K562 (cell line): ENCODE results near the gene LYPD6B. TPM values are rescaled to one million over a fixed set of nuclear protein-coding genes. Genes with fewer than 3 reads are reported as not detected.

ENCODE experiments used
- ATAC-seq: fragments of 200-7000 bp; cut with Tn5 transposase; 3 replicates; pipeline ENCODE4 v1.9.1; 2020; ENCODE audit warnings: moderate library complexity
- BruUV-seq: library from RNA; stranded (reverse); fragments of 400-500 nt; replicated peaks from 2 replicates; lab custom pipeline; 2021; lab: Mats Ljungman, UMichigan
- CTCF ChIA-PET: fragments of 300-600 bp; formaldehyde crosslinking; extraction: SDS; loops from one replicate; lab custom pipeline; 2021; ENCODE audit warnings: low intra/inter-chr PET ratio; lab: Yijun Ruan, JAX
- POLR2A ChIA-PET: fragments of 300-600, 350-650 bp; sonication (Branson Sonifier 250); formaldehyde crosslinking; extraction: SDS; loops from one replicate; lab custom pipeline; 2021; ENCODE audit warnings: antibody characterized with exemption, inconsistent platforms; lab: Yijun Ruan, JAX
- DNase-seq, 4 experiments: peaks; one replicate each; pipeline versions ENCODE4 v3.0.0 to v3.0.0-alpha.2; 2011 to 2018; ENCODE audit warnings: low spot score in 3 of 4, mixed read lengths in 3 of 4; ENCODE audit errors: extremely low read depth in 1 of 4
- FAIRE-seq: peaks from 2 replicates; lab custom pipeline; 2011; peaks lifted over from hg19 to GRCh38; lab: Jason Lieb, UNC
- H2AFZ ChIP-seq: 2 replicates; pipeline ENCODE4 v1.6.0; 2011; ENCODE audit warnings: low read depth, low read length, control low read depth, inconsistent platforms
- H3K27ac ChIP-seq: fragments of 200-600 bp; 3 replicates; pipeline ENCODE4 v1.8.0; 2011; ENCODE audit warnings: low read depth, mild to moderate bottlenecking, control low read depth, inconsistent platforms, low read length, moderate library complexity, mixed read lengths; ENCODE audit errors: extremely low read depth
- H3K27me3 ChIP-seq, 2 experiments: fragments of 300-600 bp in 1 of 2; 2 replicates in 1 of 2; 3 replicates in 1 of 2; pipeline versions ENCODE4 v1.6.0 to v1.8.0; 2011; ENCODE audit warnings: inconsistent platforms in 2 of 2, low read length in 2 of 2, mild to moderate bottlenecking in 1 of 2, mixed read lengths in 1 of 2, moderate library complexity in 1 of 2; ENCODE audit not compliant: control insufficient read depth in 2 of 2, insufficient read depth in 2 of 2
- H3K36me3 ChIP-seq: fragments of 300-600 bp; 3 replicates; pipeline ENCODE4 v1.8.0; 2011; ENCODE audit warnings: mild to moderate bottlenecking, low read length, inconsistent platforms; ENCODE audit not compliant: control insufficient read depth, insufficient read depth
- H3K4me1 ChIP-seq, 2 experiments: fragments of 200-600 bp in 1 of 2; replicated peaks in 1 of 2; 2 replicates in 1 of 2; 3 replicates in 1 of 2; pipeline versions ENCODE4 v1.5.1 to v1.8.0; 2011; ENCODE audit warnings: inconsistent platforms in 2 of 2, low read length in 2 of 2, mild to moderate bottlenecking in 1 of 2, mixed read lengths in 1 of 2, moderate library complexity in 1 of 2; ENCODE audit not compliant: control insufficient read depth in 2 of 2, insufficient read depth in 2 of 2
- H3K4me2 ChIP-seq: 2 replicates; pipeline ENCODE4 v1.6.1; 2011; ENCODE audit warnings: low read length, control low read depth, inconsistent platforms, mixed read lengths; ENCODE audit not compliant: insufficient read depth
- H3K4me3 ChIP-seq: fragments of 200-600 bp; sonication (generic), shearing (Covaris generic); 2 replicates; pipeline ENCODE4 v1.5.1; 2016; ENCODE audit warnings: control low read depth, inconsistent platforms
- H3K79me2 ChIP-seq: fragments of 200-600 bp; 3 replicates; pipeline ENCODE4 v1.8.0; 2011; ENCODE audit warnings: low read length, inconsistent platforms; ENCODE audit not compliant: control insufficient read depth, insufficient read depth
- H3K9ac ChIP-seq, 2 experiments: 2 replicates each; pipeline versions ENCODE4 v1.6.0 to v1.6.1; 2011; ENCODE audit warnings: low read depth in 2 of 2, low read length in 2 of 2, control low read depth in 1 of 2, inconsistent platforms in 1 of 2, mild to moderate bottlenecking in 1 of 2, mixed read lengths in 1 of 2; ENCODE audit not compliant: insufficient read depth in 1 of 2
- H3K9me1 ChIP-seq: one replicate; pipeline ENCODE4 v1.6.0; 2011; ENCODE audit warnings: inconsistent platforms, mild to moderate bottlenecking, low read length, moderate library complexity; ENCODE audit not compliant: control insufficient read depth, insufficient read depth
- H3K9me3 ChIP-seq: replicated peaks from 2 replicates; pipeline ENCODE4 v1.5.1; 2011; ENCODE audit warnings: low read depth, low read length, inconsistent platforms; ENCODE audit not compliant: control insufficient read depth, insufficient read depth
- H4K20me1 ChIP-seq: replicated peaks from 2 replicates; pipeline ENCODE4 v1.6.1; 2011; ENCODE audit warnings: low read length, inconsistent platforms, mixed read lengths; ENCODE audit not compliant: control insufficient read depth, insufficient read depth
- ELF1 ChIP-seq: fragments of 200-800 bp; sonication (Bioruptor generic); IDR thresholded peaks from 2 replicates; pipeline ENCODE4 v1.6.1; 2016; ENCODE audit warnings: missing genetic modification characterization, missing compliant biosample characterization
- ILK ChIP-seq: fragments of 450-650 bp; IDR thresholded peaks from 2 replicates; pipeline ENCODE4 v1.6.1; 2016; ENCODE audit warnings: missing genetic modification characterization, low read depth, mild to moderate bottlenecking, missing compliant biosample characterization, moderate library complexity, borderline replicate concordance
- MTA2 ChIP-seq: fragments of 450-650 bp; IDR thresholded peaks from 2 replicates; pipeline ENCODE4 v1.6.1; 2016; ENCODE audit warnings: low read depth
- NCOA6 ChIP-seq: fragments of 450-650 bp; IDR thresholded peaks from 2 replicates; pipeline ENCODE4 v1.6.1; 2017; ENCODE audit warnings: mild to moderate bottlenecking
- NFE2L1 ChIP-seq: fragments of 450-650 bp; IDR thresholded peaks from 2 replicates; pipeline ENCODE4 v1.6.1; 2016; ENCODE audit warnings: missing genetic modification characterization, low read depth, mild to moderate bottlenecking, missing compliant biosample characterization, moderate library complexity, borderline replicate concordance
- SMAD4 ChIP-seq: fragments of 250-450 bp; sonication (Bioruptor Pico); conservative IDR thresholded peaks from 2 replicates; pipeline ENCODE4 v1.8.0; 2021; ENCODE audit warnings: inconsistent platforms, mild to moderate bottlenecking, moderate library complexity
- SMARCA4 ChIP-seq: fragments of 450-650 bp; IDR thresholded peaks from 2 replicates; pipeline ENCODE4 v1.6.1; 2016
- SOX6 ChIP-seq: fragments of 450-650 bp; IDR thresholded peaks from 2 replicates; pipeline ENCODE4 v1.6.1; 2014; ENCODE audit warnings: mild to moderate bottlenecking
- ZNF23 ChIP-seq: fragments of 250-450 bp; sonication (Bioruptor Pico); IDR thresholded peaks from 2 replicates; pipeline ENCODE4 v1.4.0; 2020; ENCODE audit warnings: mild to moderate bottlenecking
- ZNF444 ChIP-seq: fragments of 250-450 bp; sonication (Bioruptor Pico); IDR thresholded peaks from 2 replicates; pipeline ENCODE4 v1.4.0; 2020; ENCODE audit warnings: mild to moderate bottlenecking, moderate library complexity
- ZNF717 ChIP-seq: fragments of 250-450 bp; sonication (Bioruptor Pico); IDR thresholded peaks from 2 replicates; pipeline ENCODE4 v1.5.0; 2021
- WGBS: fragments of 100-300 bp; shearing (Covaris generic); methylation state at CpG from one replicate; pipeline ENCODE4 v1.1.6; 2016; ENCODE audit warnings: low coverage, mixed read lengths; ENCODE audit not compliant: insufficient coverage; ENCODE audit errors: missing lambda C conversion rate; 5-methylcytosine and 5-hydroxymethylcytosine counted together
- in situ Hi-C: fragments of 300-500 bp; cut with MboI; formaldehyde crosslinking; loops from 4 replicates; pipeline ENCODE4 v1.15.0; 2018; ENCODE audit warnings: inconsistent platforms, mixed read lengths
- intact Hi-C: fragments of 100-400 bp; cut with micrococcal nuclease; formaldehyde crosslinking; loops from 2 replicates; pipeline ENCODE4 v1.14.2; 2022
- polyA plus RNA-seq, 8 experiments: library from polyadenylated mRNA; depleted of rRNA in 4 of 8; stranded (reverse) in 5 of 8; unstranded in 3 of 8; fragments of >200 nt; fragmentation: Nextera tagmentation in 2 of 8; fragmentation: Illumina TruSeq in 1 of 8; extraction: Ambion mirVana in 2 of 8; extraction: Trizol in 1 of 8; gene quantifications; 2 replicates each; pipeline versions ENCODE4 v1.2.1 to v1.2.3, GENCODE V29; 2011 to 2014; ENCODE audit warnings: inconsistent platforms in 1 of 8, missing spikeins in 1 of 8
- total RNA-seq, 7 experiments: library from RNA; depleted of rRNA in 6 of 7; stranded (reverse); fragments of >200 nt in 6 of 7; fragmentation: Illumina TruSeq in 2 of 7; extraction: Trizol in 2 of 7; gene quantifications; 2 replicates each; pipeline versions ENCODE4 v1.2.1 to v1.2.3, GENCODE V29; 2011 to 2021; ENCODE audit warnings: low replicate concordance in 1 of 7
- TF ChIP-seq, protein P1 (sequence below): fragments of 250-450 bp; sonication (Bioruptor Pico); IDR thresholded peaks from 2 replicates; pipeline ENCODE4 v1.8.0; 2022; ENCODE audit warnings: inconsistent platforms, mild to moderate bottlenecking, moderate library complexity, borderline replicate concordance
- TF ChIP-seq, protein P2 (sequence below): fragments of 450-650 bp; IDR thresholded peaks from 2 replicates; pipeline ENCODE4 v1.6.1; 2016; ENCODE audit warnings: borderline replicate concordance

LYPD6B gene
- total and polyA plus RNA-seq, 9 of the 15 experiments (the other 6 are each of a cell fraction or from before 2014, with no cell fraction given): not detected

GRCh38 chr2:149175956-149176355 is 137.5 kb downstream of the LYPD6B start:
- no peaks in the 10 kb centered on the region for H4K20me1 ChIP-seq
- FAIRE-seq: no peak
- WGBS: 16% methylated on average over 2 of the region's 2 CpGs
- H3K27me3 ChIP-seq: no peaks in the 10 kb centered on the region
- H3K9me1 ChIP-seq: no peaks in the 10 kb centered on the region
- POLR2A ChIA-PET: interaction anchor here (1.2 kb wide), 1 partner anchor 12 kb away, joined by 3 read pairs; no protein-coding TSS in a partner anchor
- no peaks in the 10 kb centered on the region for H3K36me3 ChIP-seq
- H2AFZ ChIP-seq: no peak overlapping the region
- no peak overlapping the region for H3K9ac ChIP-seq
- ATAC-seq: no peak
- CTCF ChIA-PET: no interaction called here
- TF ChIP-seq MTA2 (no peak), ZNF23 (CRISPR knock-in tag) (no peak), SOX6 (no peak), ZNF444 (no peak), SMARCA4 (no peak), NFE2L1 (tag) (no peak), ZNF717 (no peak), NCOA6 (no peak), ELF1 (tag) (no peak), SMAD4 (CRISPR knock-in tag) (no peak), ILK (tag) (no peak)
- TF ChIP-seq, protein P1, sequence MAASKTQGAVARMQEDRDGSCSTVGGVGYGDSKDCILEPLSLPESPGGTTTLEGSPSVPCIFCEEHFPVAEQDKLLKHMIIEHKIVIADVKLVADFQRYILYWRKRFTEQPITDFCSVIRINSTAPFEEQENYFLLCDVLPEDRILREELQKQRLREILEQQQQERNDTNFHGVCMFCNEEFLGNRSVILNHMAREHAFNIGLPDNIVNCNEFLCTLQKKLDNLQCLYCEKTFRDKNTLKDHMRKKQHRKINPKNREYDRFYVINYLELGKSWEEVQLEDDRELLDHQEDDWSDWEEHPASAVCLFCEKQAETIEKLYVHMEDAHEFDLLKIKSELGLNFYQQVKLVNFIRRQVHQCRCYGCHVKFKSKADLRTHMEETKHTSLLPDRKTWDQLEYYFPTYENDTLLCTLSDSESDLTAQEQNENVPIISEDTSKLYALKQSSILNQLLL (CRISPR knock-in tag): no peak
- TF ChIP-seq, protein P2, sequence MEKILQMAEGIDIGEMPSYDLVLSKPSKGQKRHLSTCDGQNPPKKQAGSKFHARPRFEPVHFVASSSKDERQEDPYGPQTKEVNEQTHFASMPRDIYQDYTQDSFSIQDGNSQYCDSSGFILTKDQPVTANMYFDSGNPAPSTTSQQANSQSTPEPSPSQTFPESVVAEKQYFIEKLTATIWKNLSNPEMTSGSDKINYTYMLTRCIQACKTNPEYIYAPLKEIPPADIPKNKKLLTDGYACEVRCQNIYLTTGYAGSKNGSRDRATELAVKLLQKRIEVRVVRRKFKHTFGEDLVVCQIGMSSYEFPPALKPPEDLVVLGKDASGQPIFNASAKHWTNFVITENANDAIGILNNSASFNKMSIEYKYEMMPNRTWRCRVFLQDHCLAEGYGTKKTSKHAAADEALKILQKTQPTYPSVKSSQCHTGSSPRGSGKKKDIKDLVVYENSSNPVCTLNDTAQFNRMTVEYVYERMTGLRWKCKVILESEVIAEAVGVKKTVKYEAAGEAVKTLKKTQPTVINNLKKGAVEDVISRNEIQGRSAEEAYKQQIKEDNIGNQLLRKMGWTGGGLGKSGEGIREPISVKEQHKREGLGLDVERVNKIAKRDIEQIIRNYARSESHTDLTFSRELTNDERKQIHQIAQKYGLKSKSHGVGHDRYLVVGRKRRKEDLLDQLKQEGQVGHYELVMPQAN: no peak
- BruUV-seq: no TSS peak
- no peak overlapping the region for H3K4me3 ChIP-seq
- no peaks in the 10 kb centered on the region for H3K79me2 ChIP-seq
- no peaks in the 10 kb centered on the region for H3K9me3 ChIP-seq
- no peak overlapping the region for H3K4me2 ChIP-seq
- no peak overlapping the region for H3K27ac ChIP-seq
- intact Hi-C loops: no loop called here
- in situ Hi-C loops: no loop called here
- H3K4me1 ChIP-seq: no peaks in the 10 kb centered on the region
- DNase-seq: no peak
